DOHH2 (cell line): ENCODE data around the gene GTF2F2.

Source experiments
- H3F3A ChIP-seq: fragments of 200-600 bp; sonication (generic), shearing (Covaris generic); 2 replicates; pipeline ENCODE4 v1.6.0; 2016; ENCODE audit warnings: antibody characterized with exemption, mild to moderate bottlenecking; ENCODE audit not compliant: control insufficient read depth, insufficient read depth
- H3K27ac ChIP-seq: fragments of 200-600 bp; sonication (generic); 2 replicates; pipeline ENCODE4 v1.5.1; 2014; ENCODE audit warnings: low read depth, mild to moderate bottlenecking, low read length, moderate library complexity
- H3K27me3 ChIP-seq: fragments of 200-600 bp; sonication (generic); 2 replicates; pipeline ENCODE4 v1.6.1; 2014; ENCODE audit warnings: mild to moderate bottlenecking, low read length, mixed read lengths; ENCODE audit not compliant: control insufficient read depth
- H3K36me3 ChIP-seq: fragments of 200-600 bp; sonication (generic); 2 replicates; pipeline ENCODE4 v1.6.1; 2014; ENCODE audit warnings: mild to moderate bottlenecking, low read length, moderate library complexity, mixed read lengths; ENCODE audit not compliant: control insufficient read depth
- H3K4me1 ChIP-seq: fragments of 200-600 bp; sonication (generic); 2 replicates; pipeline ENCODE4 v1.6.1; 2014; ENCODE audit warnings: mild to moderate bottlenecking, low read length, mixed read lengths; ENCODE audit not compliant: control insufficient read depth
- H3K4me2 ChIP-seq: fragments of 200-600 bp; sonication (generic); 2 replicates; pipeline ENCODE4 v1.6.0; 2014; ENCODE audit warnings: mild to moderate bottlenecking, low read length, moderate library complexity
- H3K4me3 ChIP-seq: fragments of 200-600 bp; sonication (generic); 2 replicates; pipeline ENCODE4 v1.5.1; 2014; ENCODE audit warnings: mild to moderate bottlenecking, low read length, mixed read lengths
- H3K79me2 ChIP-seq: fragments of 200-600 bp; sonication (generic); 2 replicates; pipeline ENCODE4 v1.6.1; 2014; ENCODE audit warnings: mild to moderate bottlenecking, low read length, mixed read lengths; ENCODE audit not compliant: control insufficient read depth
- H3K9me2 ChIP-seq: fragments of 200-600 bp; sonication (generic); replicated peaks from 2 replicates; pipeline ENCODE4 v1.6.1; 2014; ENCODE audit warnings: mild to moderate bottlenecking, low read length, mixed read lengths; ENCODE audit not compliant: control insufficient read depth
- H3K9me3 ChIP-seq: fragments of 200-600 bp; sonication (generic); 2 replicates; pipeline ENCODE4 v1.6.1; 2014; ENCODE audit warnings: antibody characterized with exemption, low read length, mixed read lengths; ENCODE audit not compliant: control insufficient read depth, insufficient read depth
- H4K20me1 ChIP-seq: fragments of 200-600 bp; sonication (generic); 2 replicates; pipeline ENCODE4 v1.6.0; 2014; ENCODE audit warnings: low read depth, mild to moderate bottlenecking, antibody characterized with exemption, low read length, moderate library complexity; ENCODE audit not compliant: control insufficient read depth, insufficient read depth
- EZH2phosphoT487 ChIP-seq: fragments of 200-600 bp; sonication (generic); IDR thresholded peaks from 2 replicates; pipeline ENCODE4 v1.6.1; 2017; ENCODE audit warnings: borderline replicate concordance, mild to moderate bottlenecking, antibody characterized with exemption, low read length, moderate library complexity, mixed read lengths
- TF ChIP-seq, protein P1 (sequence below): fragments of 200-600 bp; sonication (generic); IDR thresholded peaks from one replicate; pipeline ENCODE4 v1.5.1; 2014; ENCODE audit warnings: antibody characterized with exemption, mild to moderate bottlenecking, low read depth, low read length; ENCODE audit not compliant: poor library complexity, severe bottlenecking

GTF2F2 gene

DNA sequence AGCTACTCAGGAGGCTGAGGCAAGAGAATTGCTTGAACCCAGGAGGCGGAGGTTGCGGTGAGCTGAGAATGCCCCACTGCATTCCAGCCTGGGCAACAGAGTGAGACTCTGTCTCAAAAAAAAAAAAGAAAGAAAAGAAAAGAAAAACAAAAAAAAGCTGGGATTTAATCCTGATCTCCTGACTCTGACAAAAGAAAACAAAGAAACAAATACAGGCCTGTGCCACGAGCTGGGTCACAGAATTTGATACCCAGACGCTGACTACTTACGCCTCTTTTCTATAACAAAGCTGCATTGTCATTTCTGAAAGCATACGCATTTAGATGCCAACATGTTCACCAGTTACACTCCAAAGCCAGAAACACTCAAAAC, 18.2 kb upstream of the GTF2F2 start:
- no peaks in the 10 kb centered on the region for H3K9me2 ChIP-seq
- H3K27me3 ChIP-seq: peaks cover 3% of the 10 kb centered on the region; the same call in 1 of the 2 replicates
- no peak overlapping the region for H3K4me2 ChIP-seq
- H3K79me2 ChIP-seq: no peaks in the 10 kb centered on the region
- no peaks in the 10 kb centered on the region for H3K9me3 ChIP-seq
- TF ChIP-seq, protein P1, sequence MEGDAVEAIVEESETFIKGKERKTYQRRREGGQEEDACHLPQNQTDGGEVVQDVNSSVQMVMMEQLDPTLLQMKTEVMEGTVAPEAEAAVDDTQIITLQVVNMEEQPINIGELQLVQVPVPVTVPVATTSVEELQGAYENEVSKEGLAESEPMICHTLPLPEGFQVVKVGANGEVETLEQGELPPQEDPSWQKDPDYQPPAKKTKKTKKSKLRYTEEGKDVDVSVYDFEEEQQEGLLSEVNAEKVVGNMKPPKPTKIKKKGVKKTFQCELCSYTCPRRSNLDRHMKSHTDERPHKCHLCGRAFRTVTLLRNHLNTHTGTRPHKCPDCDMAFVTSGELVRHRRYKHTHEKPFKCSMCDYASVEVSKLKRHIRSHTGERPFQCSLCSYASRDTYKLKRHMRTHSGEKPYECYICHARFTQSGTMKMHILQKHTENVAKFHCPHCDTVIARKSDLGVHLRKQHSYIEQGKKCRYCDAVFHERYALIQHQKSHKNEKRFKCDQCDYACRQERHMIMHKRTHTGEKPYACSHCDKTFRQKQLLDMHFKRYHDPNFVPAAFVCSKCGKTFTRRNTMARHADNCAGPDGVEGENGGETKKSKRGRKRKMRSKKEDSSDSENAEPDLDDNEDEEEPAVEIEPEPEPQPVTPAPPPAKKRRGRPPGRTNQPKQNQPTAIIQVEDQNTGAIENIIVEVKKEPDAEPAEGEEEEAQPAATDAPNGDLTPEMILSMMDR: no peak
- no peak for TF ChIP-seq EZH2phosphoT487
- H3K27ac ChIP-seq: no peak overlapping the region
- H3K4me1 ChIP-seq: peaks cover 6% of the 10 kb centered on the region
- no peaks in the 10 kb centered on the region for H3F3A ChIP-seq
- no peaks in the 10 kb centered on the region for H4K20me1 ChIP-seq
- H3K36me3 ChIP-seq: no peaks in the 10 kb centered on the region
- no peak overlapping the region for H3K4me3 ChIP-seq

DNA sequence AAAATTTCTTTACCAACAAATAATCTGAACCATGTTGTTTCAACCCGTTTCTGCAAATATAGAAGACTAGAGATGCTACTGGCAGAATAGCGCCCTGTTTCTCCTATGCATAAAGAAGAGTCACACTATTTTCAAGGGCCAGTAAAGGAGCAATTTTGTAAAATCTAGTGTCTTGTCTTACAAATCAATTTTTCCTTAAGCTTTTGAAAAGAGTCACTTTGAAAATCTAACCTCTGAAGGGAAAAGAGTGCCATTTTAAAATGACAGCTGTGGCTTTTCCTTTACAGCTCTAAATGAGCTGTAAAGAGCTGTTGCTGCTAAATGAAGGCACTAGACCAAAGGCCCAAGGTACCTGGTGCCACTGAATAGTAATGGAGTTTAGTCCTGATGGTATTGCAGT, 16.9 kb upstream of the GTF2F2 start:
- no peaks in the 10 kb centered on the region for H3K9me2 ChIP-seq

DNA sequence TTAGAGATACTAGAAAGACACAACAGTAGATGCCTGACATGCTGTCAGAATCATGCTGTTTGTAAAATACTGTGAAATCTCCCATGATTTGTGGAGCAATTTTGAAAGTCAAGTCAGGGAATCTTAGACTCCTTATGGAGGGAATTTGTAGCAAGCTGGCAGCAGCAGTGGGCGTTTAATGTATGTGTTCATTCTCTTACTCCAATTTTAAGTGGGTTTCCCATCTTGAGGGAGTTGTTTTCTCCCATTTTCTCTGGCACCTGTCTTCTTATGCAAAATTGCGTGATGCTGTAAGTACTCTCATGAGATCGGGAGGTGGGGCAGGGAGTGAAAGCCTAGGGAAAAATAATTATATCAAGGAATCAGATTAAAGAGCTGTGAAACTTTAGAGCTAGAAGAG, 16.0 kb upstream of the GTF2F2 start:
- TF ChIP-seq, protein P1: no peak
- no peak for TF ChIP-seq EZH2phosphoT487
- no peak overlapping the region for H3K4me2 ChIP-seq
- no peaks in the 10 kb centered on the region for H3K9me2 ChIP-seq
- no peaks in the 10 kb centered on the region for H4K20me1 ChIP-seq
- peaks cover 4% of the 10 kb centered on the region; the same call in 1 of the 2 replicates for H3K4me1 ChIP-seq
- H3K36me3 ChIP-seq: no peaks in the 10 kb centered on the region
- H3K27ac ChIP-seq: no peak overlapping the region
- no peaks in the 10 kb centered on the region for H3K9me3 ChIP-seq
- no peaks in the 10 kb centered on the region for H3F3A ChIP-seq
- peaks cover 3% of the 10 kb centered on the region; the same call in 1 of the 2 replicates for H3K27me3 ChIP-seq
- H3K4me3 ChIP-seq: no peak overlapping the region
- H3K79me2 ChIP-seq: no peaks in the 10 kb centered on the region

More for the DNA sequence above, 16.9 kb upstream of the GTF2F2 start:
- H3K9me3 ChIP-seq: no peaks in the 10 kb centered on the region
- TF ChIP-seq, protein P1: no peak
- TF ChIP-seq EZH2phosphoT487: no peak
- H3K36me3 ChIP-seq: no peaks in the 10 kb centered on the region
- H3K4me3 ChIP-seq: no peak overlapping the region
- no peaks in the 10 kb centered on the region for H4K20me1 ChIP-seq
- no peak overlapping the region for H3K27ac ChIP-seq
- H3K4me1 ChIP-seq: peaks cover 1% of the 10 kb centered on the region; the same call in 1 of the 2 replicates
- no peaks in the 10 kb centered on the region for H3K79me2 ChIP-seq
- no peak overlapping the region for H3K4me2 ChIP-seq
- peaks cover 3% of the 10 kb centered on the region; the same call in 1 of the 2 replicates for H3K27me3 ChIP-seq
- H3F3A ChIP-seq: no peaks in the 10 kb centered on the region
